Retinal pigment epithelial cell (primary cell): Measurements from ENCODE around the gene FRS2.

ENCODE experiments used
- DNase-seq: peaks from one replicate; pipeline ENCODE4 v3.0.0-alpha.2; 2010; ENCODE audit warnings: low read depth
- H3K4me3 ChIP-seq: 2 replicates; pipeline ENCODE4 v1.5.1; 2011; ENCODE audit warnings: mild to moderate bottlenecking, low read length, control low read depth, moderate library complexity
- CTCF ChIP-seq: conservative IDR thresholded peaks from 2 replicates; pipeline ENCODE4 v1.5.1; 2011; ENCODE audit warnings: low read depth, low read length, control low read depth, inconsistent platforms

Gene FRS2

GRCh38 chr12:69500631-69501030, 30.4 kb downstream of the FRS2 start:
- H3K4me3 ChIP-seq, result no peak overlapping the region
- no peak for TF ChIP-seq CTCF
- no peak for DNase-seq

- H3K4me3 ChIP-seq, result no peak overlapping the region
- no peak for DNase-seq
- TF ChIP-seq CTCF, result no peak
These were observed 31.1 kb downstream of the FRS2 start for GRCh38 chr12:69501154-69501895.

- no peak for TF ChIP-seq CTCF
- DNase-seq, result peak; percentile 58
- H3K4me3 ChIP-seq, result no peak overlapping the region
These were observed 32.3 kb downstream of the FRS2 start for GRCh38 chr12:69502345-69503081.

GRCh38 chr12:69508091-69508490, 37.9 kb downstream of the FRS2 start:
- H3K4me3 ChIP-seq, result no peak overlapping the region
- no peak for TF ChIP-seq CTCF

GRCh38 chr12:69508621-69509020, 38.4 kb downstream of the FRS2 start:
- TF ChIP-seq CTCF, result no peak
- H3K4me3 ChIP-seq, result no peak overlapping the region
- DNase-seq, result no peak

More at GRCh38 chr12:69508091-69508490, 37.9 kb downstream of the FRS2 start:
- no peak for DNase-seq

- H3K4me3 ChIP-seq, result no peak overlapping the region
- TF ChIP-seq CTCF, result no peak
- DNase-seq, result no peak
These were observed 39.1 kb downstream of the FRS2 start for GRCh38 chr12:69509308-69509736.
